Activated CD8-positive, alpha-beta memory T cell treated with anti-CD3 and anti-CD28 coated beads, Interleukin-2, amount 50 U/mL, for 1 hour (primary cell): ENCODE data around the gene TMEM72.

Experiments used
- DNase-seq: peaks from one replicate; pipeline ENCODE4 v3.0.0-alpha.2; 2020; ENCODE audit errors: extremely low read depth

TMEM72 gene

GRCh38 chr10:44954042-44954441, 42.9 kb downstream of the TMEM72 start:
- no peak for DNase-seq

DNA sequence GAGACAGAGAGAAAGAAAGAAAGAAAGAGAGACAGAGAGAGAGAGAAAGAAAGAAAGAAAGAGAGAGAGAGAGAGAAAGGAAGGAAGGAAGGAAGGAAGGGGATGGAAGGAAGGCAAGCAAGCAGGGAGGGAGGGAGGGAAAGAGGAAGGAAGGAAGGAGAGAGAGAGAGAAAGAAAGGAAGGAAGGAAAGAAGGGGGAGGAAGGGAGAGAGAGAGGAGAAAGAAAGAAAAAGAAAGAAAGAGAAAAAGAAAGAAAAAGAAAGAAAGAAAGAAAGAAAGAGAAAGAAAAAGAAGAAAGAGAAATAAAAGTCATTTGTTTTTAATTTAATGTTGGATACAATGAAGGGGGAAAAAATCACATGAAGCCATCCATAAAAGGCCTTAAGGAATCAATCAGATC, 43.8 kb downstream of the TMEM72 start:
- DNase-seq: no peak

DNA sequence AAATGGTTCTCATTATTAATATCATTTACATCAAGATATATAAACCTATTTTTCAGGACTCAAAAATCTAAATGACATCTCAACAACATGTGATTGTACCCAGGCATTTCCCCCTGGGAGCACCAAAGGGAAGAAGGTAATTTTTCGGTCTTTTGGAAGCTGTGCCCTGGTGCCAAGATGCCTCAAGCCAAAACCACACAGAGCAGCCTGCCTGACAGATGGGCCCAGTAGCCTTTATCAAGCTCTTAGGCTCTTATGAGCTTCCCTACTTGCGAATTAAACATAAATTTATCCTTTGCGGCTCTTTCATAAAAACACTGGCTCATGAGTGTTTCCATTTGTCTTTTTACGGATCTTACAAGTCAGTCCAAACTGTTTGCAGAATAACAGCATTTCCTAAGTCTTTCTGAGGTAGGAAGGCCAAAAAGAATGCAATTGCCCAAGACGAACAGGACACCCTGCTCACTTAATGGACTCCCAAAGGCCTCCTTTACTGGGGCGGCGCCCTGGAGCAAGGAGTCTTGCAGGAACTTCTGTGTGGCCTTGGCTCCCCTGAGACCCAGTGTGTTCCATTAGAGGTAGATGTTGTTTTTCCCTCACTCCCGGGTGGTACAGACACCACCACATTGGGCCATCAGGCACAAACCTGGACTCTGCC, 44.4 kb downstream of the TMEM72 start:
- DNase-seq: no peak

DNA sequence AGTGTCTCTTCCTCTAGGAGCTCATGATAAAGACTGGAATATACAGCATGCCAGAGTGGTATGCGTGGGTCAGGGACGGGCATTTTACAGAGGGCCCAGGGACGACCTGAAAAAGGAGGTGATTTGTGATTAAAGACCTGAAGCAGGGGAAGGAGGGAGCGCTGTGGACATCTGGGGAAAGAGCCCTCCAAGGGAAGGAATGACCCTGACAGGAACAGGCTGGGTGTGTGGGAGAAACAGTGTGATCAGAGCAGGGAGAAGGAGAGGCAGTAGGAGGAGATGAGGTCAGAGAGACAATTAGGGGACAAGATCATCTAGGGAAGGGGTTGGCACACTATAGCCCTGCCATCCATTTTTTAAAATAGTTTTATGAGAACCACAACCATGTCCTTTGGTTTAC, 45.1 kb downstream of the TMEM72 start:
- DNase-seq: no peak

DNA sequence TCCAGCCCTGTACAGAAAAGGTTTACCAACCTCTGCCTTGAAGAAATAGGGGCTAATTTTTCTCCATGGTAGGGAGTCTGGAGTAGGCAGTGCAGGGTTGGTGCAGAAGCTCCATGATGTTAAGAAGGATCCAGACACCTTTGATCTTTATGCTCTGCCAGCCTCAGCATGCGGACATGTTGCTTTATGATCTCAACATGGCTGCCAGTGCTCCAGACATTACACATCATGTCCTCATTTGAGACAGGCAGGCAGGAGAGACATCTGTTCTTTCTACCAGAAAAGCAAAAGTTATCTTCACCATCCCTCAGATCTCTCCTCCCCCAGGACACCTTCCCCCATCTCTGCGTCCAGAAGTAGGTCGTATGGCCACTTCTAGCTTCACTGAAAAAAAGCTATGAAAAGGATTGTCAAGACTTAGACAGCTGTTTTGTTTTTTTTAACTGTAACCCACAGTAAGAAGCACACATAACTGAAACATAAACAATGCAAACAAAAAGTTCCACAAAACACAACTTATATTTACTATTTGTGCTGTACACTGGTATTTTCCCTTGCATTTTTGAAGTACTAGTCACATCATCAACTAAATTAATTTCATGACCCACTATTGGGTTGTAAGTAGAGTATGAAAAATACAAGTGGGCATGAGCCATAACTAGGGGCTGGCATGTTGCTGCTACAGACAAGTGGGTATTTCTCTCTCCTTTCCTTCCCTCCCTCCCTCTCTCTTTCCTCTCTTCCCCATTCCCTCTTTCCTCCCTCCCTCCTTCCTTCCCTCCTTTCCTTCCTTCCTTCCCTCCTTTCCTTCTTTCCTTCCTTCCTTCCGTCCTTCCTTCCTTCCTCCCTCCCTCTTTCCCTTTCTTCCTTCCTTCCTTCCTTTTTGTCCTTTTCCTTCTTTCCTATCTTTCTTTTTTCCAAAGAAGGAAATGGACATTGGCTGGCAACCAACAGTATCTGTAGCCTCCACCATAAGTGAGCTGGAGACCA, 45.9 kb downstream of the TMEM72 start:
- no peak for DNase-seq

- DNase-seq: no peak
Observed at GRCh38 chr10:44958196-44958897, 47.2 kb downstream of the TMEM72 start.

- no peak for DNase-seq
Observed at GRCh38 chr10:44958898-44959246, 47.7 kb downstream of the TMEM72 start.

DNA sequence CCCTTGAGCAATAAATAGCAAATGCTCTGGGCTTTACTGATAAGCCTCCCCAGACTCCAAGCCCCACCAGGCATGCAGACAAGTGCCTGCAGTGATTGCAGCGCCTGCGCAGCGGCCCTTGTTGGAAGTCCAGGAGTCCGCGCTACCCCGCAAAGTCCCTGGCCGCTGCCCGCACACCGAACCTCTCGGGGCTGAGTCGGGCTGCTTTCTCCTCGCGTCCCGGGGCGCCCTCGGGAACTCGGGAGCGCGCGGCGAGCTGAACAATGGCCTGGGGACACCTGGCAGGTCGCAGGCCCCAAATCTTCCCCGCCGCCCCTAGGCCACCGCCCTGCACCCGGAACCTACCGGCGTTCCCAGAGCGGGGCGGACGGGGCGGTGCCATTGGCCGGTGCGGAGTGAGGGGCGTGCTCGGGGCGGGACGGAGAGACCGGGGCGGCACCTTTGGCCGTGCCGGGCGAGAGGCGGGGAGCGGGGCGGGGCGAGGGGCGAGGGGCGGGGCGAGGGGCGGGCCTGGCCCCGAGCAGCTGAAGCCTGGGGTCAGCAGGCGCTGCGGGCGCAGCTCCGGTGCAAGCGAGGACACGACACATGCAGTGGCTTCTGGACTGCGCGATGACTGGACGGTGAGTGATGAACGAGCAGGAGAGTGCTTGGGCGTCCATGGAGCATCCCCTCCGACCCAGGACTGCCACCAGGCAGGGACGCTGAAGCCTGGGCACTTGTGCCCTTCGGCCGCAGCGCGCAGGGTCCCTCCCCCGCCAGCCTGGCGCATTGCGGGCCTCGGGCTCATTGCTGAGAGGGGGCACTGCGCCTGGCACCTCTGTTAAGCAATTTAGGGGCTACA, 48.3 kb downstream of the TMEM72 start, which contains the start of gene RASSF4:
Gene RASSF4, plus strand, starts transcription at position 556 of the 841 bp plus-strand sequence. CDS start 10,401 bp downstream, outside the sequence.
- peak; percentile 72 for DNase-seq

DNA sequence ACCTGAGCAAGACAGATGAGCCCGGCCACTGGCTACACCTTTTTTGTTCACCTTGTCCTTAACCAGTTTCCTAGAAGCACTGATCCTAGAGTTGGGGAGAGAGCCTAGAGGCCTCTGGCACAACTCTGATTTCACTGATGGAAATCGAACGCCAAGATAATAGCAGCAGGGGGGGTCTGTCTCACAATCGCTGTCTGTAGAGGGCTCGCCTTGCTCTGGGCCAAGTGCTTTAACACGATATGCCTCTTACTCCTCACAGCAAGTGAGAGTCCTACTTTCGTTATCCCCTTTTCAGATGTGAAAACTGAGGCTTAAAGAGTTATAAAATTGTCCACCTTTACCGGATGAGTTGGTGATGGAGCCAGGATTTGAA, 48.9 kb downstream of the TMEM72 start:
- DNase-seq: no peak

DNA sequence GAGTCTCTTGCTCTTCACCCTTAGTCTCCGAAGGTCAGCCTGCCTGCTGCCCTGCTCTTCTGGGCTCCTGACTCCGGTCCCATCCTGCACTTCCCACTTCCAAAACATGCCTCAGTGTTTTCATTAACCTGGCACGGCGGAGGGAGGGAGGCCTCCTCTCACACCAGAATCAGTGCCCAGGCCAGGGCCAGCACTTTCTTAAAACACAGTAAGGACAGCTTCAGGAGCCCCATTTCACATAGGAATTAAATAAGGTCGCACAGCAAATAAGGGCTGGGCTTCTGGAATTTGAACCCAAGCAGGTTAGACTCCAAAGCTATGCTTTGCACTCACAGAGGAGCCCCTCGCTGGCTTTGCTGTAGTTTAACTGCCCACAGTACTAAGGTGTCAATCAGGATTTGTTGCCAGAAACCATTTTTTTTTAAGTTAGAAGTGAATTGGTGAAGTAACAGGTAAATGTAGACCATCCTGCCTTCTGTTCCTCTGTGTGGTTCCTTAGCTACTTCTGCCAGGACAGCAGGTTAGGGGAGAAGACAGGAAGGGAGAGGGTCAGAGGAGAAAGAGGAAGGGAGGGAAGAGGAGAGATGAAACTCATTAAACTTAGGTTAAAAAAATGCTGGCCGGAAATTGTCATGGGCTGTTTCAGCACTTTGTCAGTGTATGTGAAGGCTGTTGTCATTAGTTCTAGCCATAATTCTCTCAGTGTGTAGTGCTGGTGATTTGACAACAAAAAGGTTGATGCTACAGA, 49.5 kb downstream of the TMEM72 start:
- DNase-seq: no peak

GRCh38 chr10:44961230-44961571, 50.1 kb downstream of the TMEM72 start:
- no peak for DNase-seq

GRCh38 chr10:44961931-44962750, 51.0 kb downstream of the TMEM72 start:
- DNase-seq: no peak

GRCh38 chr10:44962870-44963738, 52.0 kb downstream of the TMEM72 start:
- no peak for DNase-seq

DNA sequence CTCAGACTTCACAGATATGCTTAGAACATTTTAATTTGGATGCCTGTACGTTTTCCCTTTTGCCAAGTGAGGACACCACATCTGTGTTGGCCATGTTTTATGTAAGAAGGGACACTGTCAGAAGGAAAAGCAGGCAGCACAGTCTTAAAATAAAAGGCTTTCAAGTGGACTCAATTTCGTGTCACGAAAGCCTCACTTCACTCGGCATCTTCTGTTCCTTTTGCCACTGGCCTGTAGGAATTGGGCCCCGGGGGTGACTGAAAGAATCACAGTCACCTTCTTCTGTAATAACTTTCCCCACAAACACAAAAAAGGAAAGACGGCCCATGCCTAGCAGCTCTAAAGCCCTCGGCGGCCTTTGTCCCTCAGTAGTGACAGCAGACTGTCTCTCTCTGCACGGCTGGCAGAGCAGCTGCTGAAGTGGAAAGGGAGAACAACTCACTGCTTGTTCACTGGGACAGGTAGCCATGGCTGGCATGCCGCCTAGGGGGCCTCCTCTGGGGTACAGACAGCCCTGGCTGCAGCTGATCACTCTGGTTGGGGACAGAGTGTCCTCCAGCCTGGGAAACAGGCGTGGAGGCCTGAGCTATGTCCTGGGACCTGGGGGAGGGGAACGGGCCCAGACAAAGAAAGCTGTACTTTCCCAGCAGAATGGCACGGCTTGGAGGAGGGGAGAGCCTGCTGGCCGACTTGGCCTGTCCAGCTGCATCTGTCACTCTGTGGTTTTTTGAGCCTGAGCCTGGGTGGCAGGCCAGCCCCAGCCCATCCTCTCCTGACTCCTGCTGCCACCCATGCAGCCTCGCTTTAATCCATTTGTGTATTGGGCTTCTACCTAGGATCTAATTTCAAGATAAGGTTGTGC, 52.9 kb downstream of the TMEM72 start:
- DNase-seq: no peak

- no peak for DNase-seq
Observed at GRCh38 chr10:44965104-44965503, 54.0 kb downstream of the TMEM72 start.

GRCh38 chr10:44965651-44966097, 54.5 kb downstream of the TMEM72 start:
- DNase-seq: no peak

GRCh38 chr10:44966129-44966815, 55.1 kb downstream of the TMEM72 start:
- no peak for DNase-seq
